Measurements from ENCODE around the gene CACNA1C. TPM values are rescaled to one million over a fixed set of nuclear protein-coding genes. Genes with fewer than 3 reads are reported as not detected.

Gene CACNA1C
- polyA plus RNA-seq, 1 donor from 2014 or later: 0.06 TPM

GRCh38 chr12:2541631-2542204 lies 488.9 kb downstream of the CACNA1C start:
- Mint-ChIP-seq H3K36me3 (no peaks in the 10 kb centered on the region), H3K4me3 (no peak overlapping the region), H3K9me3 (no peaks in the 10 kb centered on the region), H3K27ac (no peak overlapping the region), H3K27me3 (no peaks in the 10 kb centered on the region), H3K4me1 (peaks cover 0 to 4% (median 2%) of the 10 kb centered on the region in 3 donors)

- no peak overlapping the region for H3K27ac Mint-ChIP-seq
- no peak overlapping the region for H3K4me3 Mint-ChIP-seq
- H3K4me1 Mint-ChIP-seq: peaks cover 0 to 4% (median 0%) of the 10 kb centered on the region in 3 donors
- H3K36me3 Mint-ChIP-seq: no peaks in the 10 kb centered on the region
- no peaks in the 10 kb centered on the region for H3K27me3 Mint-ChIP-seq
- H3K9me3 Mint-ChIP-seq: peaks cover 0 to 2% (median 0%) of the 10 kb centered on the region in 3 donors
Observed at GRCh38 chr12:2543801-2544200, 491.0 kb downstream of the CACNA1C start.

DNA sequence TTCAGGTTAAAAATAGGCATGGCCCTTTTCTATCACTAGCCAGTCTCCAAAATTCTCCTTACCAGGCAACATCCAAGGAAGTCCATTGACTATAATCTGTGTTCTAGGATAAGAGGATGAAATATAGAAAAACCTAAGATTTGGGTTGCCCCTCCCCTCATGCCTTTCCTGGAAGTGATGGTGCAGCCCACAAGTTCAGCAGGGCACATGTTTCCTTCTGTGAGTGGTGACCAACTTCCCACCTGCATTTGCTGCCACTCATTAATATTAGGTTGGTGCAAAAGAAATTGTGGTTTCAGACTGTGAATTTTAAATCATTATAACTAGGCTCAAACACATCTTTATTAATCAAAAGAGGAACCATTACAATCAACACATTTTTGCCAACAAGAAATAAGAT lies 491.4 kb downstream of the CACNA1C start:
- H3K27me3 Mint-ChIP-seq: no peaks in the 10 kb centered on the region
- H3K9me3 Mint-ChIP-seq: peaks cover 0 to 2% (median 0%) of the 10 kb centered on the region in 3 donors
- no peak overlapping the region for H3K27ac Mint-ChIP-seq
- peaks cover 0 to 4% (median 0%) of the 10 kb centered on the region in 3 donors for H3K4me1 Mint-ChIP-seq
- H3K36me3 Mint-ChIP-seq: no peaks in the 10 kb centered on the region
- no peak overlapping the region for H3K4me3 Mint-ChIP-seq

GRCh38 chr12:2547273-2548044 lies 494.7 kb downstream of the CACNA1C start:
- Mint-ChIP-seq H3K4me3 (no peak overlapping the region), H3K27ac (no peak overlapping the region), H3K4me1 (peaks cover 0 to 4% (median 0%) of the 10 kb centered on the region in 3 donors), H3K9me3 (peaks cover 0 to 2% (median 0%) of the 10 kb centered on the region in 3 donors), H3K36me3 (no peaks in the 10 kb centered on the region), H3K27me3 (peaks cover 3% of the 10 kb centered on the region)

DNA sequence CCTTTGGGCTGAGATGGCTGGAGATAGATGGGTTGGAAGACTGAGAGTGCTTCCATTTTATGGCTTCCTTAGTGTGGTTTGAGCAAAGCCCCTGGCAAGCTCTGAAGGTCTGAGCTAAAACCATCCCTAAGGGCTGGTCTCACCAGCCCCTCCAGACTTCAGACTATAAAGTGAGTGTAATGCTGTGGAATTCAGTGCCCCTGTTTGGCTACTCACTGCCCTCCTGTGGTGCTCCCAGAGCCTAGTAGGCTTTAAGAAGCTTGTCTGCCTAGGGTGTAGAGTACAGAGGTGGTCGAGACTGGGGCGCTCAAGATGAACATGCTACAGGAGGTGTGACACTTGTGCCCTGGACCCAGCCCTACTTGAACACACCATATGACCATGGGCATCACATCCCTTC lies 495.3 kb downstream of the CACNA1C start:
- Mint-ChIP-seq H3K27me3 (peaks cover 3% of the 10 kb centered on the region), H3K9me3 (peaks cover 0 to 2% (median 0%) of the 10 kb centered on the region in 3 donors), H3K4me3 (no peak overlapping the region), H3K4me1 (peaks cover 0 to 4% (median 0%) of the 10 kb centered on the region in 3 donors), H3K36me3 (no peaks in the 10 kb centered on the region), H3K27ac (no peak overlapping the region)

DNA sequence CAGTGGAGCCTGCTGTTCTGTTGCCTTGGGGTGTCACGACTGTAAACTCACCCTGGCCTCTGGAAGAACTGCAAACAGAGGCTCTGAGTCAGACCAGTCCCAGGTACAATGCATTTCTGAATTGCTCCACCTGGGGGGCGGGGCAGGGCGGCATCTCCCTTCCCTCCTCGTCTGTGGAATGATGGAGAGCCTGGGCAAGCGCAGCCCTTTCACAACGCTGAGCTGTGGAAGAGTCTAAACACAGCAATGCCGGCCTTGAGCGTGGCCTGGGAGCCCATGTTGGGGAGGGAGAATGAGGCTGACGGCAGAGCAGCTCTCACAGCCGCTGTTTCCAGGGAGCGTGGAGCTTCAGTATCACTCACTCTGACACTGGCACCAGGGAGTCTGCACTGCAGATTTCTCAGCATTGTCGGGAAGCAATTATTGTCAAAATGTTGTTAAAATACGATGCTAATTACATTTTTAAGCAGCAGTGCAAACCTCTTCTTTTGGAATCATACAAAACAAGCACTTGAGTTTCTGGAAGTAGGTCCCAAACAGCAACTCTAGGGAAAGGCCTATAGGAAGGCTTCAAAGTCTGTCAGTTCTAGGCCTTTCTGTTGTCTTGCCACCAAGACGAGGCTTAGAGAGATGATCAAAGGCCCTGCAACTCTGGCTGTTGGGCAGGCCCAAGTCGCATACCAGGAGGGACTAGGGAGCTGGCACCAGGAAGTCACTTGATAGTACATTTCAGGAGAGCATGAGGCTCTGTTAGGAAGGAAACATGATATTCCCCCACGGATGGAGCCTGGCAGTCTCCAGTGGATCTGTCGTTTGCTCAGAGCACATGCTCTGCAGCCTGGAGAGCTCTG lies 498.0 kb downstream of the CACNA1C start:
- Mint-ChIP-seq H3K4me1 (no peaks in the 10 kb centered on the region), H3K27ac (no peak overlapping the region), H3K36me3 (no peaks in the 10 kb centered on the region), H3K9me3 (peaks cover 0 to 2% (median 0%) of the 10 kb centered on the region in 3 donors), H3K27me3 (peaks cover 3% of the 10 kb centered on the region), H3K4me3 (no peak overlapping the region)

GRCh38 chr12:2551412-2551900 lies 498.7 kb downstream of the CACNA1C start:
- Mint-ChIP-seq H3K4me3 (no peak overlapping the region), H3K27me3 (peaks cover 3% of the 10 kb centered on the region), H3K9me3 (peaks cover 0 to 2% (median 0%) of the 10 kb centered on the region in 3 donors), H3K27ac (no peak overlapping the region), H3K4me1 (no peaks in the 10 kb centered on the region), H3K36me3 (no peaks in the 10 kb centered on the region)

GRCh38 chr12:2552000-2552756 lies 499.4 kb downstream of the CACNA1C start:
- no peaks in the 10 kb centered on the region for H3K36me3 Mint-ChIP-seq
- H3K4me3 Mint-ChIP-seq: no peak overlapping the region
- no peak overlapping the region for H3K27ac Mint-ChIP-seq
- H3K9me3 Mint-ChIP-seq: peaks cover 0 to 2% (median 0%) of the 10 kb centered on the region in 3 donors
- peaks cover 3% of the 10 kb centered on the region for H3K27me3 Mint-ChIP-seq
- no peaks in the 10 kb centered on the region for H3K4me1 Mint-ChIP-seq

GRCh38 chr12:2553388-2554126 lies 500.8 kb downstream of the CACNA1C start:
- H3K9me3 Mint-ChIP-seq: no peaks in the 10 kb centered on the region
- no peaks in the 10 kb centered on the region for H3K36me3 Mint-ChIP-seq
- peaks cover 3% of the 10 kb centered on the region for H3K27me3 Mint-ChIP-seq
- H3K4me3 Mint-ChIP-seq: no peak overlapping the region
- no peak overlapping the region for H3K27ac Mint-ChIP-seq
- H3K4me1 Mint-ChIP-seq: no peaks in the 10 kb centered on the region

- Mint-ChIP-seq H3K4me1 (peaks cover 0 to 1% (median 0%) of the 10 kb centered on the region in 3 donors), H3K27me3 (no peaks in the 10 kb centered on the region), H3K4me3 (no peak overlapping the region), H3K9me3 (no peaks in the 10 kb centered on the region), H3K27ac (no peak overlapping the region), H3K36me3 (no peaks in the 10 kb centered on the region)
Observed at GRCh38 chr12:2555487-2556082, 502.8 kb downstream of the CACNA1C start.

- Mint-ChIP-seq H3K4me1 (peaks cover 0 to 4% (median 2%) of the 10 kb centered on the region in 3 donors), H3K36me3 (no peaks in the 10 kb centered on the region), H3K27ac (no peak overlapping the region), H3K4me3 (no peak overlapping the region), H3K9me3 (no peaks in the 10 kb centered on the region), H3K27me3 (no peaks in the 10 kb centered on the region)
Observed at GRCh38 chr12:2557597-2557996, 504.8 kb downstream of the CACNA1C start.

- Mint-ChIP-seq H3K27ac (no peak overlapping the region), H3K4me3 (peak overlapping the region in 1 of 4 donors; percentile 28), H3K36me3 (peaks cover 1% of the 10 kb centered on the region), H3K4me1 (peaks cover 0 to 4% (median 4%) of the 10 kb centered on the region in 3 donors), H3K27me3 (no peaks in the 10 kb centered on the region), H3K9me3 (no peaks in the 10 kb centered on the region)
Observed at GRCh38 chr12:2559931-2560330, 507.1 kb downstream of the CACNA1C start.

DNA sequence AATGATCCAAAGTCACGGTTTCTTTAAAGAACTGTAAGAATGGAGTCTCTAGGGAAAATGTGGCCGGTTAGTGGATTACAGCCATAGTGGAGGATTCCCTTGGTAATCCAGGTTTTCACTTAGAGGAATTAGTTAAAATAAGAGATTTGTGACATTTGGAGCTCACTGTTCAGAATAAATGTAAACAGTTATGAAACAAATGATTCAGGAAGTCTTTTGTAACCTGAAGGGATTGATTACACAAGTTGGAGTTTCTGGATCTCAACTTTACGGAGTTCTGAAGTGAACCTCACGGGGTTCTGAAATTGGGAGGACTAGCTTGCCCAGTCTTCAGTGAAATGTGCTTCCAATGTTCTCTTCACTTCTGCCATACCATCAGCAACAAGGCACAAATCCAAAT lies 507.6 kb downstream of the CACNA1C start:
- H3K4me3 Mint-ChIP-seq: no peak overlapping the region
- H3K27ac Mint-ChIP-seq: no peak overlapping the region
- peaks cover 0 to 4% (median 4%) of the 10 kb centered on the region in 3 donors for H3K4me1 Mint-ChIP-seq
- H3K36me3 Mint-ChIP-seq: peaks cover 1% of the 10 kb centered on the region
- no peaks in the 10 kb centered on the region for H3K9me3 Mint-ChIP-seq
- H3K27me3 Mint-ChIP-seq: no peaks in the 10 kb centered on the region
